Osteocyte (in vitro differentiated cells): Measurements from ENCODE around the gene ACOX2. TPM values are rescaled to one million over a fixed set of nuclear protein-coding genes. Genes with fewer than 3 reads are reported as not detected.

Experiments used
- DNase-seq: peaks from one replicate; pipeline ENCODE4 v3.0.0; 2021; ENCODE audit warnings: mixed read lengths; ENCODE audit not compliant: unreplicated experiment; ENCODE audit errors: extremely low spot score
- H3K27ac Mint-ChIP-seq: one replicate; pipeline ENCODE4 v1.8.0; 2021; ENCODE audit warnings: mild to moderate bottlenecking, mixed read lengths; ENCODE audit not compliant: unreplicated experiment
- H3K27me3 Mint-ChIP-seq: one replicate; pipeline ENCODE4 v1.8.0; 2021; ENCODE audit warnings: mixed read lengths; ENCODE audit not compliant: unreplicated experiment
- H3K36me3 Mint-ChIP-seq: one replicate; pipeline ENCODE4 v1.8.0; 2021; ENCODE audit warnings: mixed read lengths; ENCODE audit not compliant: unreplicated experiment
- H3K4me1 Mint-ChIP-seq: one replicate; pipeline ENCODE4 v1.8.0; 2021; ENCODE audit warnings: mixed read lengths; ENCODE audit not compliant: unreplicated experiment
- H3K4me3 Mint-ChIP-seq: one replicate; pipeline ENCODE4 v1.8.0; 2021; ENCODE audit warnings: mild to moderate bottlenecking, moderate library complexity, mixed read lengths; ENCODE audit not compliant: unreplicated experiment
- H3K9me3 Mint-ChIP-seq: one replicate; pipeline ENCODE4 v1.8.0; 2021; ENCODE audit warnings: mixed read lengths; ENCODE audit not compliant: unreplicated experiment
- total RNA-seq: library from RNA; stranded (reverse); gene quantifications from 2 replicates; pipeline ENCODE4 v1.2.1, GENCODE V29; 2021
- TF ChIP-seq, protein P1 (sequence below): fragments of 200-600 bp; sonication (generic); IDR thresholded peaks from 2 replicates; pipeline ENCODE4 v1.5.0; 2021; ENCODE audit warnings: antibody characterized with exemption, mild to moderate bottlenecking, moderate library complexity

ACOX2 gene
- total RNA-seq, 1 donor from 2014 or later: 0.51 TPM

DNA sequence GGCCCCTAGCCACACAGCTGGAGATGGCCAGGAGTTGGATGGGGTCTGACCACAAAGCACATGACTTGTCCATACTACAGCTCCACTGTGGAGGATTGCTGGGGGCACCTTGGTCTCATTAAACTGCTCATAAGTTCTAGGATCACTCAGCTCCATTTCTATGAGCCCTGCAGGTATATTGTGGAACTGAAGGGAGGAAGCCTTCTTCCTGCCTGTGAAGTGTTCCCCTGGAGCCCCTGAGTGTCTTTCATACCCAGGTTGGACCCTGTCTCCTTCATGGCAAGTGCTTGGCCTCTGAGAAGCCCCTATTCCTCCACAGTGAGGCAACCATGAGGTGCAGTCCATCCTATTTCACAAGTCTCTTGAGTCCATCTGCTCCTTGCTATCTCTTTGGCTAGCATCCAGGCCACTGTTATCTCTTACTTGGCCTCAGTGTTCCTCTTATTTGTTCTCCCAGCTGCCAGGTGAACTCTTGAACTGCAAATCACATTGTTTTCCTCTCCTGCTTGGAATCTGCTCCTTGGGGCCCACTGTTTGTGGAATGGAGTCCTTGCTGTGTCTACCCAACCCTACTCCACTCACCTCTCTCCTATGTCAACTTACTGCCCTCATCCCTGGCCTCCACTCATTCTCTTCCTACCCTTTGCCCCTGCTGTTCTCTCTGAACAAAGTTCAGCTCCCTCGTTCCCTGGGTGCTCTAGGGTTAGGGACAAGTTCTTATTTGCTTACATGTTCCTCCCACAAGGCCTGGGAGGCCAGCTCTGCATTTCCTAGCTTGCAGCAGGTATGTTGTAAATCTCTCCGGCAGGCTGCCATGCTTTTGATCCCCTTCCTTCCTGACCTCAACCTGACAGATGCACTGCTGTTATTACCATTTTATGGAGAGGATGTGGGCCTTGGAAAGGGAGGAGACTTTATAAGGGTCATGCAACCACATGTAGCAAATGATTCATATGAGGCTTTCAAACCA, 1.2 kb downstream of the ACOX2 start:
- H3K27ac Mint-ChIP-seq: no peak overlapping the region
- H3K4me1 Mint-ChIP-seq: peaks cover 7% of the 10 kb centered on the region
- no peaks in the 10 kb centered on the region for H3K36me3 Mint-ChIP-seq
- no peaks in the 10 kb centered on the region for H3K27me3 Mint-ChIP-seq
- no peak overlapping the region for H3K4me3 Mint-ChIP-seq
- H3K9me3 Mint-ChIP-seq: no peaks in the 10 kb centered on the region
- TF ChIP-seq, protein P1, sequence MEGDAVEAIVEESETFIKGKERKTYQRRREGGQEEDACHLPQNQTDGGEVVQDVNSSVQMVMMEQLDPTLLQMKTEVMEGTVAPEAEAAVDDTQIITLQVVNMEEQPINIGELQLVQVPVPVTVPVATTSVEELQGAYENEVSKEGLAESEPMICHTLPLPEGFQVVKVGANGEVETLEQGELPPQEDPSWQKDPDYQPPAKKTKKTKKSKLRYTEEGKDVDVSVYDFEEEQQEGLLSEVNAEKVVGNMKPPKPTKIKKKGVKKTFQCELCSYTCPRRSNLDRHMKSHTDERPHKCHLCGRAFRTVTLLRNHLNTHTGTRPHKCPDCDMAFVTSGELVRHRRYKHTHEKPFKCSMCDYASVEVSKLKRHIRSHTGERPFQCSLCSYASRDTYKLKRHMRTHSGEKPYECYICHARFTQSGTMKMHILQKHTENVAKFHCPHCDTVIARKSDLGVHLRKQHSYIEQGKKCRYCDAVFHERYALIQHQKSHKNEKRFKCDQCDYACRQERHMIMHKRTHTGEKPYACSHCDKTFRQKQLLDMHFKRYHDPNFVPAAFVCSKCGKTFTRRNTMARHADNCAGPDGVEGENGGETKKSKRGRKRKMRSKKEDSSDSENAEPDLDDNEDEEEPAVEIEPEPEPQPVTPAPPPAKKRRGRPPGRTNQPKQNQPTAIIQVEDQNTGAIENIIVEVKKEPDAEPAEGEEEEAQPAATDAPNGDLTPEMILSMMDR: no peak
- DNase-seq: no peak

DNA sequence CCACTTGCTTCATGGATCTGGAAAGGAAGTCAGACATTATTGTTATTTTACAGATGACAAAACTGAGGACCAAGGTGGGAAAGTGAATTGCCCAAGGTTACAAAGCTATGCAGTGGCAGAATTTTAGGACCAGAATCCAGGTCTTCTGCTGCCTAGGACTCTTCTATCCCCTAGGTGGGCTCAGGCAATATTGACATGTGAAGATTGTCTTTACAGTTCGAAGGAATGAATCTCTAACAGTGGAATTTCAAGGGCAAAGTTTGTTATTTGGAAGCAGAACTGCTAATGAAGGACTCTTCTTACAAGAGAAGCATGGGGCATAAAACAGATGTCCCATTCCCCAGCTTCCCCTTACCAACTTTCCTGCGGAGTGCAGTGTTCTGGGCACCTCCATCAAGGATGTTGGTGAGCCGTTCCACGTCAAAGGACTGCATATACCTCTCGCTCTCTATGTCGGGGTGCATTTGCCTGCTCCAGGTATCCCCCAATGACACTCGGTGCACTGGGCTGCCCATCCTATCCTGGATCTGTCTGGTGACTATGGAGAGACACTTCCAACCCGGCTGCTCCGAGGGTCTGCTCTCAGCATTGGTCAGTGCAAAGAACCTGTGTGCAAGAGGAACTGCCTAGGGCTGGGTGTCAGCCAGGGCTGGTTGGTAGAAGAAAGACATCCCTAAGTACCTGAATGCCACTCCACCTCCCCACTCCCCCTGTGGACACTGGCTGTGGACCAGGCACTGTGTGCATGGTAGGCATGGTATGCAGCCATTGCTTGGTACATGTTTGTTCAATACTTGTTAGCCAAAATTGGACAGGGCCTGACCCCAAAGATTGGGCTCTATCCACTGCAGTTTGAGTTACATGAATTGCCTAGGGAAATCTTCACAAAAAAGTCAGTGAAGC, 2.1 kb downstream of the ACOX2 start:
- no peak overlapping the region for H3K4me3 Mint-ChIP-seq
- DNase-seq: peak; percentile 70
- H3K36me3 Mint-ChIP-seq: no peaks in the 10 kb centered on the region
- peaks cover 7% of the 10 kb centered on the region for H3K4me1 Mint-ChIP-seq
- H3K27me3 Mint-ChIP-seq: no peaks in the 10 kb centered on the region
- no peaks in the 10 kb centered on the region for H3K9me3 Mint-ChIP-seq
- H3K27ac Mint-ChIP-seq: no peak overlapping the region
- TF ChIP-seq, protein P1: no peak

DNA sequence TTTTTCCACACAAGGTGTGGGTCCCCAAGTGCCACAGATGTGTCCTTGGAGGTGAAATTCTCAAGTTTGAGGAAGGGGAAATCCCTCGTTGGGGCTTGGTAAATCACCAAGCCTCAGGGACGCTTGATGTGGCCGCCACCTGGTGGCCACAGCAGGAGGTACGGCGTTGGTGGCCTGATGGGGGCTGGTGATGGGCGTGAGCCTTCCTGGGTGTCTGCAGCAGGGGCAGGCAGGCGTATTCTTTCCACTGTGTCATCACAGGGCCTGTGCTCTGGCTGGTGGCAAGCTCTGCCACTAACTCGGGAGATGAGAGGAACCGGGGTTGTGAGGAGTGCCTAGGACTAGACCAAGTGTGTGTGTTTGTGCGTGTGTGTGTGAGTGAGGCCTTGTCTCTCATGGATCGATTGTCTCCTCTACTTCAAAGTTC, 4.2 kb downstream of the ACOX2 start:
- Mint-ChIP-seq H3K27me3 (no peaks in the 10 kb centered on the region), H3K27ac (no peak overlapping the region), H3K9me3 (no peaks in the 10 kb centered on the region), H3K4me1 (peaks cover 21% of the 10 kb centered on the region), H3K36me3 (no peaks in the 10 kb centered on the region), H3K4me3 (no peak overlapping the region)
- TF ChIP-seq, protein P1: peak; percentile 90
- DNase-seq: peak; percentile 88

DNA sequence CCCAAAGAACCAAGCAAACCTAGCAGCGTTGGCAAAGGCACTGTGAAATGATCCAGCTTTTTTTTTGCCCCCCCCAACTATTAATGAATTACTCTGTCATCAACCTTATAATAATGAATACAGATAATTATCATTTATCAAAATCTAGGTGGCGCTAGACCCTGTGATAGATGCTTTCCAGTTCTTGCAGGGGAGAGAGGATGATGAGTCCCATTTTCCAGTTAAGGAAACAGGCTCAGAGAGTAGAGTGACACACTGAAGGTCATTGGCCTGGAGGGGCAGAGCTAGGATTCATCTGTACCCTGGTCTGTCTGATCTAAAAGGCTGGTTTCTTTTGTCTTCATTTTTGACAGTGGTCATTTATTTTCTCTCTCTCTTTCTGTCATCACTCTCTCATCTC, 5.0 kb downstream of the ACOX2 start:
- Mint-ChIP-seq H3K9me3 (no peaks in the 10 kb centered on the region), H3K4me3 (no peak overlapping the region), H3K36me3 (no peaks in the 10 kb centered on the region), H3K27me3 (no peaks in the 10 kb centered on the region), H3K27ac (no peak overlapping the region), H3K4me1 (peaks cover 21% of the 10 kb centered on the region)
- no peak for DNase-seq
- TF ChIP-seq, protein P1: no peak
